Mucosa of rectum (tissue), 2 donors: Measurements from ENCODE around the gene SREK1IP1.
"Not testable (repeated sequence)": the region's sequence is repeated elsewhere in the genome, so short reads cannot be mapped to it uniquely, and the experiment has no call there.

Experiments used
- H3K27ac ChIP-seq, 2 donors: one replicate each; pipeline ENCODE4 v1.7.0; 2013; ENCODE audit warnings: inconsistent platforms in 2 of 2, low read depth in 2 of 2, low read length in 2 of 2
- H3K27me3 ChIP-seq, 2 donors: one replicate each; pipeline ENCODE4 v1.7.0; 2013; ENCODE audit warnings: low read length in 2 of 2; ENCODE audit not compliant: control insufficient read depth in 2 of 2, insufficient read depth in 2 of 2
- H3K36me3 ChIP-seq, 2 donors: one replicate each; pipeline ENCODE4 v1.7.0; 2013; ENCODE audit warnings: low read length in 2 of 2; ENCODE audit not compliant: control insufficient read depth in 2 of 2, insufficient read depth in 2 of 2
- H3K4me1 ChIP-seq, 2 donors: one replicate each; pipeline ENCODE4 v1.7.0; 2013; ENCODE audit warnings: low read length in 2 of 2, mild to moderate bottlenecking in 1 of 2; ENCODE audit not compliant: control insufficient read depth in 2 of 2, insufficient read depth in 2 of 2
- H3K4me3 ChIP-seq, 2 donors: one replicate each; pipeline ENCODE4 v1.7.0; 2013; ENCODE audit warnings: low read length in 2 of 2
- H3K9ac ChIP-seq, 2 donors: one replicate each; pipeline ENCODE4 v1.7.0; 2013; ENCODE audit warnings: low read length in 2 of 2, low read depth in 1 of 2, mild to moderate bottlenecking in 1 of 2
- H3K9me3 ChIP-seq, 2 donors: one replicate each; pipeline ENCODE4 v1.7.0; 2013; ENCODE audit warnings: low read length in 2 of 2; ENCODE audit not compliant: control insufficient read depth in 2 of 2
- donor health status: healthy.
- donor health status: Normal muscosa, but diverticular disease.

Gene SREK1IP1

GRCh38 chr5:64742821-64743220 lies 25.7 kb downstream of the SREK1IP1 start:
- Histone ChIP-seq H3K4me3 (no peak overlapping the region), H3K9ac (no peak overlapping the region), H3K36me3 (peaks cover 16 to 20% of the 10 kb centered on the region in 2 donors), H3K4me1 (no peaks in the 10 kb centered on the region), H3K27ac (no peak overlapping the region), H3K27me3 (no peaks in the 10 kb centered on the region), H3K9me3 (no peaks in the 10 kb centered on the region)

GRCh38 chr5:64742411-64742810 lies 26.1 kb downstream of the SREK1IP1 start:
- Histone ChIP-seq H3K4me1 (no peaks in the 10 kb centered on the region), H3K27me3 (no peaks in the 10 kb centered on the region), H3K9ac (no peak overlapping the region), H3K9me3 (no peaks in the 10 kb centered on the region), H3K4me3 (no peak overlapping the region), H3K27ac (no peak overlapping the region), H3K36me3 (peaks cover 16 to 20% of the 10 kb centered on the region in 2 donors)

DNA sequence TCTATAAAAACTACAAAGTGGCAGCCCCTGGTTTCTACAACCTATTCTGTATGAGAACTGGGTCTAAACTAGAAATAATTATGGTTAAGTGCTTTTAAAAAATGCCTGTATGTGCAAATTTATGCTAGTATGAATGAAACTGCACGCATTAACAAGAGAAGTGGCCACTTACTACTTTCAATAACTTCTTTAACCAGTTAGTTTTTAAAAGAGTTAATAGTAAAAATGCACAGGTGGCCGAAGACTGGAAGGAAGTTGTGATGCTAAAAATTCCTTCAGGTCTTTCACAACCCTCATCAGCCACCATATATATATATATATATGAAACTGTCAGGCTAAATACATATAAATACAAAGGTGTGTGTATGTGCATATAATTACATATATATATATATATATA lies 41.3 kb downstream of the SREK1IP1 start:
- Histone ChIP-seq H3K4me3 (no peak overlapping the region), H3K36me3 (peaks cover 9 to 20% of the 10 kb centered on the region in 2 donors), H3K27ac (no peak overlapping the region), H3K9ac (no peak overlapping the region), H3K9me3 (no peaks in the 10 kb centered on the region), H3K4me1 (no peaks in the 10 kb centered on the region), H3K27me3 (no peaks in the 10 kb centered on the region)

- Histone ChIP-seq H3K36me3 (peaks cover 9 to 18% of the 10 kb centered on the region in 2 donors), H3K27me3 (no peaks in the 10 kb centered on the region), H3K9ac (no peak overlapping the region), H3K27ac (no peak overlapping the region), H3K4me1 (no peaks in the 10 kb centered on the region), H3K4me3 (no peak overlapping the region), H3K9me3 (no peaks in the 10 kb centered on the region)
Measured at GRCh38 chr5:64722588-64722987, 45.9 kb downstream of the SREK1IP1 start.

DNA sequence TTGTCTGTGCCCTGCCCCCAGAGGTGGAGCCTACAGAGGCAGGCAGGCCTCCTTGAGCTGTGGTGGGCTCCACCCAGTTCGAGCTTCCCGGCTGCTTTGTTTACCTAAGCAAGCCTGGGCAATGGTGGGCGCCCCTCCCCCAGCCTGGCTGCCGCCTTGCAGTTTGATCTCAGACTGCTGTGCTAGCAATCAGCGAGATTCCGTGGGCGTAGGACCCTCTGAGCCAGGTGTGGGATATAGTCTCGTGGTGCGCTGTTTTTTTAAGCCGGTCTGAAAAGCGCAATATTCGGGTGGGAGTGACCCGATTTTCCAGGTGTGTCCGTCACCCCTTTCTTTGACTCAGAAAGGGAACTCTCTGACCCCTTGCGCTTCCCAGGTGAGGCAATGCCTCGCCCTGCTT lies 54.0 kb downstream of the SREK1IP1 start:
- H3K9ac ChIP-seq, H3K9me3 ChIP-seq, H3K4me1 ChIP-seq, H3K36me3 ChIP-seq, H3K27ac ChIP-seq, H3K27me3 ChIP-seq, H3K4me3 ChIP-seq: not testable (repeated sequence)

DNA sequence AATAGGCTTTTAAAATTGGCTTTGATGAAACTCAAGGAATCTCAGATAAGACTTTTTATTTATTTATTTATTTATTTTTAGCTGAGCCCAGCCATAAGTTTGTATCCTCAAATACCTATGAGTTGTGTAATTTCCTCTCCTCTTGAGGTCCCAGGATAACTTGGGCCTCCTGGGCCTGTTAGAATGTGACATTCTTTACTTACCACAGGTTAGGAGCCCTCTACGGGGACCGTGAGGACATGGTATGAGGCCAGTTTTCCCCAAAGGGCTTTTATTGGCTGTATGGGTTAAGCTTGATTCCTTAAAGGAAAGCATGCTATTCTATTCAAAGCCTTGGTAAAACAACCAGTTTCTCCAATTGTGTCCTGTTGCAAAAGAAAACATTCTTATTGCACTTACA lies 61.3 kb downstream of the SREK1IP1 start:
- Histone ChIP-seq H3K27ac (no peak overlapping the region), H3K4me1 (no peaks in the 10 kb centered on the region), H3K4me3 (no peak overlapping the region), H3K36me3 (no peaks in the 10 kb centered on the region), H3K9ac (no peak overlapping the region), H3K27me3 (no peaks in the 10 kb centered on the region), H3K9me3 (no peaks in the 10 kb centered on the region)

DNA sequence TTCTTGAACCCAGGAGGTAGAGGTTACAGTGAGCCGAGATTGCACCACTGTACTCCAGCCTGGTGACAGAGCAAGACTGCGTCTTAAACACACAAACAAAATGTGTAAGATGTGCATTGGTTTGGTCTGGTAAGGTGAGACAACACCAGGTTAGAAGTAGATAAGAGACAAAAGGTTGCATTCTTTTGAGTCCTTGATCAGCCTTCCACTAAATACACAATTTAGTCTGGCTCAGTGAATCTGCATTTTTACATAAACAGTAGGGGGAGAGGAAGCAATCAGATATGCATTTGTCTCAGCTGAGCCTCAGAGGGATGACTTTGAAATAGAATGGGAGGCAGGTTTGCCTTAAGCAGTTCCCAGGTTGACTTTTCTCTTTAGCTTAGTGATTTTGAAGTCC lies 62.4 kb downstream of the SREK1IP1 start:
- H3K9ac ChIP-seq, H3K27me3 ChIP-seq, H3K27ac ChIP-seq, H3K4me1 ChIP-seq, H3K4me3 ChIP-seq, H3K9me3 ChIP-seq, H3K36me3 ChIP-seq: not testable (repeated sequence)

- H3K4me3 ChIP-seq, result no peak overlapping the region
- H3K36me3 ChIP-seq, result no peaks in the 10 kb centered on the region
- H3K27me3 ChIP-seq, result no peaks in the 10 kb centered on the region
- no peak overlapping the region for H3K9ac ChIP-seq
- no peak overlapping the region for H3K27ac ChIP-seq
- no peaks in the 10 kb centered on the region for H3K4me1 ChIP-seq
- H3K9me3 ChIP-seq, result peaks cover 0 to 2% of the 10 kb centered on the region in 2 donors
Measured at GRCh38 chr5:64700765-64701164, 67.7 kb downstream of the SREK1IP1 start.

DNA sequence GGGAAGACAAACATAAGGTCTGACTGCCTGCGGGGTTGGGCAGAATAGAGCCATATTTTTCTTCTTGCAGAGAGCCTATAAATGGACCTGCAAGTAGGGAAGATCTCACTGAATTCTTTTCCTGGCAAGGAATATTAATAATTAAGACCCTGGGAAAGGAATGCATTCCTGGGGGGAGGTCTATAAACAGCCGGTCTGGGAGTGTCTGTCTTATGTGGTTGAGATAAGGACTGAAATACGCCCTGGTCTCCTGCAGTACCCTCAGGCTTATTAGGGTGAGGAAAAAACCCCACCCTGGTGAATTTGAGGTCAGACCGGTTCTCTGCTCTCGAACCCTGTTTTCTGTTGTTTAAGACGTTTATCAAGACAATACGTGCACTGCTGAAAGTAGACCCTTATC lies 72.1 kb downstream of the SREK1IP1 start:
- H3K4me3 ChIP-seq, H3K36me3 ChIP-seq, H3K4me1 ChIP-seq, H3K9me3 ChIP-seq, H3K27me3 ChIP-seq, H3K9ac ChIP-seq, H3K27ac ChIP-seq: not testable (repeated sequence)

DNA sequence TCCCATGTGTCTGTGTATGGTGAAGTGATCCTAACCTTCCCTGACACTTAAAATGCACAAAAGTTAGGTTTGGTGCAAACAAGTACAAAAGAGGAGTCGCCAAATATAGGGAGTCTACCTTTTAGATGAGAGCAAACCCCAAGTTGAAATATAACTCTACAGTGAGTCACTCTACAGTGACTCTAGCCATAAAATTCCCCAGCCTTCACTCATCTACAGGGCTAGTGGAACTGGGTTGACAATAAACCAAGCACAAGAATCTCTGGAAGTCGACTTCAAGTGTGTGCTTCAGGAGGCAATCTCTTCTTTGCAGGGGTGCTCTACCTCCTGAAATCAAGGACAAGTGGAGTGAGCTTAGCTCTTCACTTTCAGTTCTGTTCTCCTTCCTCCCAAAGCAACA lies 74.9 kb downstream of the SREK1IP1 start:
- Histone ChIP-seq H3K4me1 (no peaks in the 10 kb centered on the region), H3K27ac (no peak overlapping the region), H3K4me3 (no peak overlapping the region), H3K36me3 (no peaks in the 10 kb centered on the region), H3K9ac (no peak overlapping the region), H3K9me3 (peaks cover 0 to 2% of the 10 kb centered on the region in 2 donors), H3K27me3 (peaks cover 7 to 12% of the 10 kb centered on the region in 2 donors)

- Histone ChIP-seq H3K27ac (no peak overlapping the region), H3K27me3 (peaks cover 7 to 12% of the 10 kb centered on the region in 2 donors), H3K9me3 (no peaks in the 10 kb centered on the region), H3K9ac (no peak overlapping the region), H3K36me3 (no peaks in the 10 kb centered on the region), H3K4me1 (no peaks in the 10 kb centered on the region), H3K4me3 (no peak overlapping the region)
Measured at GRCh38 chr5:64691291-64691690, 77.2 kb downstream of the SREK1IP1 start.
